ENCODE measurements around the gene SAMD1. TPM values are rescaled to one million over a fixed set of nuclear protein-coding genes. Genes with fewer than 3 reads are reported as not detected.

Gene SAMD1
- total and polyA plus RNA-seq, 2 of the 8 experiments (the other 6 are each of a cell fraction or from before 2014, with no cell fraction given), result 40.0 to 100 TPM

- Histone ChIP-seq H3K14ac (ENCODE audit: insufficient read length) (no peak overlapping the region), H2BK12ac (ENCODE audit: low read depth, low read length) (no peak overlapping the region), H2BK15ac (ENCODE audit: low read length) (no peak overlapping the region), H3K4me2 (ENCODE audit: insufficient read depth in 1 of 2, low read depth in 2 of 2, low read length in 2 of 2) (no peak overlapping the region), H2BK120ac (replicated peaks; ENCODE audit: low read depth, low read length) (no peak overlapping the region), H3K23me2 (ENCODE audit: low read depth, low read length) (no peaks in the 10 kb centered on the region), H2BK20ac (ENCODE audit: low read length) (no peak overlapping the region), H3K27me3 (replicated peaks in 1 of 4; ENCODE audit: control insufficient read depth in 3 of 4, extremely low read depth in 1 of 4, insufficient read depth in 3 of 4, low read length in 3 of 4) (no peaks in the 10 kb centered on the region), H3K4me1 (replicated peaks in 1 of 4; ENCODE audit: control insufficient read depth in 3 of 4, insufficient read depth in 4 of 4, low read length in 3 of 4) (no peaks in the 10 kb centered on the region), H3K4me3 (ENCODE audit: extremely low read depth in 1 of 4, insufficient read depth in 2 of 4, low read depth in 3 of 4, low read length in 4 of 4) (no peak overlapping the region), H2AK5ac (ENCODE audit: low read depth, low read length) (no peak overlapping the region), H4K91ac (replicated peaks; ENCODE audit: insufficient read length, low read length) (no peak overlapping the region), H2AFZ (ENCODE audit: low read length) (no peak overlapping the region), H3K18ac (ENCODE audit: extremely low read depth, low read length) (no peak overlapping the region), H4K20me1 (replicated peaks in 1 of 2; ENCODE audit: control insufficient read depth in 1 of 2, insufficient read depth in 2 of 2, low read length in 2 of 2) (peaks cover 4 to 12% of the 10 kb centered on the region in 2 experiments), H3K79me1 (ENCODE audit: low read depth, low read length) (no peaks in the 10 kb centered on the region), H3K27ac (ENCODE audit: low read depth, low read length) (no peak overlapping the region), H4K8ac (ENCODE audit: extremely low read depth, insufficient read depth, low read length) (no peak overlapping the region), H4K5ac (ENCODE audit: insufficient read length, low read depth, low read length) (no peak overlapping the region), H3K9ac (replicated peaks in 1 of 4; ENCODE audit: extremely low read depth in 1 of 4, low read depth in 3 of 4, low read length in 3 of 4) (no peak overlapping the region), H3K56ac (replicated peaks; ENCODE audit: insufficient read length, low read depth, low read length) (no peak overlapping the region), H3K4ac (replicated peaks; ENCODE audit: insufficient read length, low read depth, low read length) (no peak overlapping the region), H3K79me2 (ENCODE audit: control insufficient read depth in 1 of 2, insufficient read depth in 2 of 2, low read length in 2 of 2) (no peaks in the 10 kb centered on the region; a peak in 1 of 4 replicates), H3K9me3 (ENCODE audit: insufficient read depth in 2 of 2, low read depth in 1 of 2, low read length in 1 of 2) (no peaks in the 10 kb centered on the region), H3K23ac (ENCODE audit: insufficient read length) (no peak overlapping the region), H3K36me3 (ENCODE audit: control insufficient read depth in 2 of 4, insufficient read depth in 4 of 4, low read length in 3 of 4) (peaks cover 2 to 22% (median 13%) of the 10 kb centered on the region in 4 experiments; a peak in 6 of 8 replicates), H2BK5ac (ENCODE audit: low read depth, low read length) (no peak overlapping the region)
- FAIRE-seq (no peak), DNase-seq (ENCODE audit: low read depth in 1 of 2, low spot score in 2 of 2) (no peak)
- ChIA-PET POLR2A (ENCODE audit: partially characterized antibody) (interaction anchor here (11.0 kb wide), 1 partner anchor 7 kb away, joined by 109 read pairs; the partner anchor contains the start of gene ASF1B), CTCF (ENCODE audit: partially characterized antibody) (no interaction called here)
- TF ChIP-seq TAF7 (optimal IDR thresholded peaks at IDR 0.05; ENCODE audit: borderline replicate concordance, low read depth, low read length) (no peak), JUND (IDR thresholded peaks at IDR 0.05; ENCODE audit: low read length) (no peak), SP1 (IDR thresholded peaks at IDR 0.05; ENCODE audit: low read depth, low read length) (no peak), CHD1 (IDR thresholded peaks at IDR 0.05; ENCODE audit: low read depth, low read length) (no peak), SAP30 (IDR thresholded peaks at IDR 0.05; ENCODE audit: insufficient read depth, insufficient replicate concordance, low read length) (no peak)
- TF ChIP-seq, protein P1, sequence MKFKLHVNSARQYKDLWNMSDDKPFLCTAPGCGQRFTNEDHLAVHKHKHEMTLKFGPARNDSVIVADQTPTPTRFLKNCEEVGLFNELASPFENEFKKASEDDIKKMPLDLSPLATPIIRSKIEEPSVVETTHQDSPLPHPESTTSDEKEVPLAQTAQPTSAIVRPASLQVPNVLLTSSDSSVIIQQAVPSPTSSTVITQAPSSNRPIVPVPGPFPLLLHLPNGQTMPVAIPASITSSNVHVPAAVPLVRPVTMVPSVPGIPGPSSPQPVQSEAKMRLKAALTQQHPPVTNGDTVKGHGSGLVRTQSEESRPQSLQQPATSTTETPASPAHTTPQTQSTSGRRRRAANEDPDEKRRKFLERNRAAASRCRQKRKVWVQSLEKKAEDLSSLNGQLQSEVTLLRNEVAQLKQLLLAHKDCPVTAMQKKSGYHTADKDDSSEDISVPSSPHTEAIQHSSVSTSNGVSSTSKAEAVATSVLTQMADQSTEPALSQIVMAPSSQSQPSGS (IDR thresholded peaks at IDR 0.05; ENCODE audit: low read length), result no peak
- WGBS, 2 experiments (ENCODE audit: extremely low coverage in 1 of 2, insufficient coverage in 1 of 2, insufficient read length in 1 of 2, insufficient replicate concordance in 2 of 2, low coverage in 1 of 2, low lambda C conversion rate in 2 of 2, missing lambda C conversion rate in 1 of 2), result 91% methylated on average over 8 of the region's 8 CpGs; no CpG with 5 or more reads in 1 of the 2 experiments
Observed at GRCh38 chr19:14127176-14127575, 36.6 kb upstream of the SAMD1 start.
